NCI-H1417 (cell line): ENCODE results near the gene KCNMB2.
"Not testable (repeated sequence)": the region's sequence is repeated elsewhere in the genome, so short reads cannot be mapped to it uniquely, and the experiment has no call there.

ENCODE experiments used
- DNase-seq, 3 experiments: peaks; one replicate each; lab custom pipeline; 2025; lab: John Stamatoyannopoulos, UW

KCNMB2 gene

GRCh38 chr3:178536211-178537079 is at the start of gene KCNMB2:
Gene KCNMB2 (plus strand): TSS chr3:178536436.
- DNase-seq, result peak; percentile 65 to 97 (median 93)

- no peak for DNase-seq
These were observed 49.3 kb upstream of the KCNMB2 start for GRCh38 chr3:178486903-178487302.

GRCh38 chr3:178487752-178488151 is 48.5 kb upstream of the KCNMB2 start:
- DNase-seq, result no peak

GRCh38 chr3:178491751-178492150 is 44.5 kb upstream of the KCNMB2 start:
- peak in 2 of 3 experiments; percentile 45 to 79 for DNase-seq

GRCh38 chr3:178492491-178492890 is 43.7 kb upstream of the KCNMB2 start:
- DNase-seq, result peak in 2 of 3 experiments; percentile 82 to 97

- DNase-seq, result no peak
These were observed 41.9 kb upstream of the KCNMB2 start for GRCh38 chr3:178494386-178494785.

GRCh38 chr3:178496911-178497310 is 39.3 kb upstream of the KCNMB2 start:
- no peak for DNase-seq

GRCh38 chr3:178498871-178499270 is 37.4 kb upstream of the KCNMB2 start:
- DNase-seq, result no peak

- no peak for DNase-seq
These were observed 35.6 kb upstream of the KCNMB2 start for GRCh38 chr3:178500631-178501030.

- DNase-seq, result no peak
These were observed 32.1 kb upstream of the KCNMB2 start for GRCh38 chr3:178504128-178504527.

GRCh38 chr3:178505832-178506231 is 30.4 kb upstream of the KCNMB2 start:
- no peak for DNase-seq

- DNase-seq, result no peak
These were observed 28.5 kb upstream of the KCNMB2 start for GRCh38 chr3:178507507-178508442.

- no peak for DNase-seq
These were observed 27.8 kb upstream of the KCNMB2 start for GRCh38 chr3:178508443-178508825.

GRCh38 chr3:178510496-178510895 is 25.7 kb upstream of the KCNMB2 start:
- no peak for DNase-seq

- DNase-seq, result no peak
These were observed 23.6 kb upstream of the KCNMB2 start for GRCh38 chr3:178512647-178513046.

- no peak for DNase-seq
These were observed 22.5 kb upstream of the KCNMB2 start for GRCh38 chr3:178513546-178514380.

- no peak for DNase-seq
These were observed 21.8 kb upstream of the KCNMB2 start for GRCh38 chr3:178514401-178514800.

- DNase-seq, result not testable (repeated sequence)
These were observed 21.0 kb upstream of the KCNMB2 start for GRCh38 chr3:178515076-178515744.

GRCh38 chr3:178517665-178518334 is 18.4 kb upstream of the KCNMB2 start:
- DNase-seq, result peak in 2 of 3 experiments; percentile 13 to 73

GRCh38 chr3:178518660-178519396 is 17.4 kb upstream of the KCNMB2 start:
- no peak for DNase-seq
